H9 (cell line): ENCODE measurements around the gene APBA2. TPM values are rescaled to one million over a fixed set of nuclear protein-coding genes. Genes with fewer than 3 reads are reported as not detected.

Experiments used
- DNase-seq: peaks from one replicate; pipeline ENCODE4 v3.0.0-alpha.2; 2017
- H2AFZ ChIP-seq: one replicate; pipeline ENCODE4 v1.6.1; 2013; ENCODE audit warnings: mild to moderate bottlenecking, low read length, control low read depth, moderate library complexity
- H2AK5ac ChIP-seq: 2 replicates; pipeline ENCODE4 v1.6.1; 2013; ENCODE audit warnings: low read length, control low read depth, mixed read lengths; ENCODE audit not compliant: insufficient read length
- H2BK120ac ChIP-seq: one replicate; pipeline ENCODE4 v1.6.1; 2013; ENCODE audit warnings: low read depth, mild to moderate bottlenecking, low read length, control low read depth, inconsistent platforms; ENCODE audit not compliant: poor library complexity, severe bottlenecking
- H2BK12ac ChIP-seq: 2 replicates; pipeline ENCODE4 v1.6.1; 2013; ENCODE audit warnings: low read length, control low read depth, mixed read lengths, low read depth; ENCODE audit not compliant: insufficient read length
- H2BK15ac ChIP-seq: 2 replicates; pipeline ENCODE4 v1.6.1; 2013; ENCODE audit warnings: low read depth, low read length, control low read depth
- H2BK20ac ChIP-seq: one replicate; pipeline ENCODE4 v1.6.1; 2013; ENCODE audit warnings: low read depth, mild to moderate bottlenecking, low read length, control low read depth, inconsistent platforms; ENCODE audit not compliant: poor library complexity, severe bottlenecking
- H2BK5ac ChIP-seq: 2 replicates; pipeline ENCODE4 v1.6.1; 2013; ENCODE audit warnings: low read length, control low read depth, mixed read lengths; ENCODE audit not compliant: insufficient read length
- H3K14ac ChIP-seq: 2 replicates; pipeline ENCODE4 v1.6.1; 2013; ENCODE audit warnings: low read length, control low read depth; ENCODE audit not compliant: insufficient read depth
- H3K18ac ChIP-seq: 2 replicates; pipeline ENCODE4 v1.6.1; 2013; ENCODE audit warnings: low read depth, mild to moderate bottlenecking, mixed read lengths, low read length, control low read depth; ENCODE audit not compliant: insufficient read length
- H3K23ac ChIP-seq: 2 replicates; pipeline ENCODE4 v1.6.1; 2013; ENCODE audit warnings: low read length, control low read depth, mixed read lengths, low read depth; ENCODE audit not compliant: insufficient read length
- H3K23me2 ChIP-seq: 2 replicates; pipeline ENCODE4 v1.6.1; 2013; ENCODE audit warnings: low read depth, mild to moderate bottlenecking, mixed read lengths, low read length, control low read depth; ENCODE audit not compliant: insufficient read length, poor library complexity, severe bottlenecking
- H3K27ac ChIP-seq: 2 replicates; pipeline ENCODE4 v1.5.1; 2013; ENCODE audit warnings: low read length, control low read depth, mixed read lengths, low read depth; ENCODE audit not compliant: insufficient read length
- H3K27me3 ChIP-seq: 2 replicates; pipeline ENCODE4 v1.6.1; 2013; ENCODE audit warnings: low read length, control low read depth, inconsistent platforms; ENCODE audit not compliant: insufficient read depth
- H3K4ac ChIP-seq: 2 replicates; pipeline ENCODE4 v1.6.1; 2013; ENCODE audit warnings: low read depth, mild to moderate bottlenecking, control low read depth, inconsistent platforms, low read length, moderate library complexity
- H3K4me1 ChIP-seq: 2 replicates; pipeline ENCODE4 v1.6.1; 2013; ENCODE audit warnings: low read length, control low read depth, inconsistent platforms; ENCODE audit not compliant: insufficient read depth
- H3K4me2 ChIP-seq: 2 replicates; pipeline ENCODE4 v1.6.1; 2013; ENCODE audit warnings: low read length, control low read depth, mixed read lengths; ENCODE audit not compliant: insufficient read length, insufficient read depth
- H3K56ac ChIP-seq: 2 replicates; pipeline ENCODE4 v1.6.1; 2013; ENCODE audit warnings: low read depth, mild to moderate bottlenecking, mixed read lengths, low read length, control low read depth; ENCODE audit not compliant: insufficient read length
- H3K79me1 ChIP-seq: 2 replicates; pipeline ENCODE4 v1.6.1; 2013; ENCODE audit warnings: low read depth, mild to moderate bottlenecking, moderate library complexity, low read length, control low read depth, inconsistent platforms; ENCODE audit not compliant: insufficient read depth, poor library complexity, severe bottlenecking
- H3K79me2 ChIP-seq: 2 replicates; pipeline ENCODE4 v1.6.1; 2013; ENCODE audit warnings: low read length, control low read depth, inconsistent platforms; ENCODE audit not compliant: insufficient read depth
- H3K9ac ChIP-seq: 2 replicates; pipeline ENCODE4 v1.6.1; 2013; ENCODE audit warnings: low read length, control low read depth, mixed read lengths; ENCODE audit not compliant: insufficient read length; ENCODE audit errors: extremely low read depth
- H3K9me3 ChIP-seq: one replicate; pipeline ENCODE4 v1.6.1; 2013; ENCODE audit warnings: low read depth, low read length, inconsistent platforms; ENCODE audit not compliant: control insufficient read depth
- H3T11ph ChIP-seq: one replicate; pipeline ENCODE4 v1.6.1; 2013; ENCODE audit warnings: mild to moderate bottlenecking, low read length, control low read depth, inconsistent platforms
- H4K20me1 ChIP-seq: one replicate; pipeline ENCODE4 v1.6.1; 2013; ENCODE audit not compliant: control insufficient read depth, insufficient read length, insufficient read depth
- H4K5ac ChIP-seq: 2 replicates; pipeline ENCODE4 v1.6.1; 2013; ENCODE audit warnings: low read depth, mild to moderate bottlenecking, mixed read lengths, low read length, control low read depth; ENCODE audit not compliant: insufficient read length
- H4K8ac ChIP-seq: replicated peaks from 2 replicates; pipeline ENCODE4 v1.6.1; 2013; ENCODE audit warnings: low read length, control low read depth, mixed read lengths, low read depth; ENCODE audit not compliant: insufficient read length
- H4K91ac ChIP-seq: 2 replicates; pipeline ENCODE4 v1.6.1; 2013; ENCODE audit warnings: low read depth, mild to moderate bottlenecking, moderate library complexity, mixed read lengths, low read length, control low read depth; ENCODE audit not compliant: insufficient read length
- H3K27ac Mint-ChIP-seq, 3 experiments: 2 replicates in 2 of 3; 3 replicates in 1 of 3; pipeline ENCODE4 v1.8.0; 2020 to 2021; ENCODE audit warnings: mixed read lengths in 3 of 3, mild to moderate bottlenecking in 1 of 3, moderate library complexity in 1 of 3
- H3K27me3 Mint-ChIP-seq: 2 replicates; pipeline ENCODE4 v1.8.0; 2021; ENCODE audit warnings: low read depth, mild to moderate bottlenecking, moderate library complexity, mixed read lengths
- H3K36me3 Mint-ChIP-seq, 3 experiments: 2 replicates in 2 of 3; 3 replicates in 1 of 3; pipeline ENCODE4 v1.8.0; 2020 to 2021; ENCODE audit warnings: low read depth in 3 of 3, mixed read lengths in 3 of 3; ENCODE audit not compliant: insufficient read depth in 1 of 3
- H3K4me1 Mint-ChIP-seq, 2 experiments: 2 replicates each; pipeline ENCODE4 v1.8.0; 2020; ENCODE audit warnings: mixed read lengths in 2 of 2
- H3K4me3 Mint-ChIP-seq, 2 experiments: 2 replicates in 1 of 2; 3 replicates in 1 of 2; pipeline ENCODE4 v1.8.0; 2020 to 2021; ENCODE audit warnings: mild to moderate bottlenecking in 2 of 2, mixed read lengths in 2 of 2, moderate library complexity in 1 of 2
- H3K9me3 Mint-ChIP-seq, 2 experiments: 2 replicates in 1 of 2; 3 replicates in 1 of 2; pipeline ENCODE4 v1.8.0; 2020; ENCODE audit warnings: mild to moderate bottlenecking in 2 of 2, mixed read lengths in 2 of 2, moderate library complexity in 1 of 2
- CTCF ChIP-seq: fragments of 200-600 bp; sonication (generic); conservative IDR thresholded peaks from 3 replicates; pipeline ENCODE4 v1.8.0; 2021; ENCODE audit warnings: antibody characterized with exemption, mild to moderate bottlenecking
- WGBS: extraction: QIAGEN DNeasy Blood & Tissue Kit; methylation state at CpG from one replicate; pipeline ENCODE4 v1.1.7; 2013; ENCODE audit warnings: missing lambda C conversion rate, low lambda C conversion rate, mixed read lengths; ENCODE audit not compliant: insufficient read length; ENCODE audit errors: extremely low coverage; 5-methylcytosine and 5-hydroxymethylcytosine counted together
- total RNA-seq: library from RNA; stranded (reverse); gene quantifications from 2 replicates; pipeline ENCODE4 v1.2.1, GENCODE V29; 2021

The APBA2 gene
- total RNA-seq, 1 experiment from 2014 or later: 14.3 TPM

GRCh38 chr15:29094711-29095110 is 208.9 kb downstream of the APBA2 start:
- no peak overlapping the region for H2BK5ac ChIP-seq
- H3K23ac ChIP-seq: no peak overlapping the region
- H3K27me3 ChIP-seq: no peaks in the 10 kb centered on the region
- no peaks in the 10 kb centered on the region for H3K79me1 ChIP-seq
- H3T11ph ChIP-seq: no peak overlapping the region
- H3K9ac ChIP-seq: no peak overlapping the region
- H3K79me2 ChIP-seq: no peaks in the 10 kb centered on the region
- WGBS: no CpG with 5 or more reads among the region's 2 CpGs
- no peak for TF ChIP-seq CTCF
- H4K8ac ChIP-seq: no peak overlapping the region
- H2BK15ac ChIP-seq: no peak overlapping the region
- peaks cover 2% of the 10 kb centered on the region; the same call in 1 of the 2 replicates for H3K4me1 ChIP-seq
- no peaks in the 10 kb centered on the region for H3K9me3 Mint-ChIP-seq
- H4K20me1 ChIP-seq: no peaks in the 10 kb centered on the region
- no peak overlapping the region for H2BK20ac ChIP-seq
- H3K27ac Mint-ChIP-seq: no peak overlapping the region
- no peak overlapping the region for H2AK5ac ChIP-seq
- peaks cover 0 to 4% (median 0%) of the 10 kb centered on the region in 3 experiments; a peak in 2 of 7 replicates for H3K36me3 Mint-ChIP-seq
- no peaks in the 10 kb centered on the region for H3K23me2 ChIP-seq
- H3K4me2 ChIP-seq: no peak overlapping the region
- DNase-seq: no peak
- peaks cover 20 to 25% of the 10 kb centered on the region in 2 experiments for H3K4me1 Mint-ChIP-seq
- H2BK120ac ChIP-seq: no peak overlapping the region
- no peak overlapping the region for H2BK12ac ChIP-seq
- no peaks in the 10 kb centered on the region; the same call in 1 of the 2 replicates for H3K27me3 Mint-ChIP-seq
- no peak overlapping the region for H3K27ac ChIP-seq
- no peak overlapping the region for H3K18ac ChIP-seq
- H3K4ac ChIP-seq: no peak overlapping the region
- H3K4me3 Mint-ChIP-seq: no peak overlapping the region
- H2AFZ ChIP-seq: no peak overlapping the region
- no peak overlapping the region for H3K56ac ChIP-seq
- H4K91ac ChIP-seq: no peak overlapping the region
- H3K9me3 ChIP-seq: no peaks in the 10 kb centered on the region
- H3K14ac ChIP-seq: no peak overlapping the region
- no peak overlapping the region for H4K5ac ChIP-seq
